Esophagus squamous epithelium (tissue), 4 donors: ENCODE data around the gene SPDYE3.
"Not testable (repeated sequence)": the region's sequence is repeated elsewhere in the genome, so short reads cannot be mapped to it uniquely, and the experiment has no call there.

Experiments
- CTCF ChIP-seq, 6 experiments: fragments of 450-650 bp in 4 of 6; fragments of 200-600 bp in 2 of 6; sonication (generic) in 2 of 6; IDR thresholded peaks; one replicate each; pipeline ENCODE4 v1.5.1; 2016 to 2019; ENCODE audit warnings: antibody characterized with exemption in 6 of 6, mild to moderate bottlenecking in 4 of 6, moderate library complexity in 4 of 6
- POLR2A ChIP-seq, 4 donors: fragments of 450-650 bp; IDR thresholded peaks; one replicate each; pipeline ENCODE4 v1.6.1; 2017; ENCODE audit warnings: antibody characterized with exemption in 4 of 4, mild to moderate bottlenecking in 4 of 4, moderate library complexity in 3 of 4

DNA sequence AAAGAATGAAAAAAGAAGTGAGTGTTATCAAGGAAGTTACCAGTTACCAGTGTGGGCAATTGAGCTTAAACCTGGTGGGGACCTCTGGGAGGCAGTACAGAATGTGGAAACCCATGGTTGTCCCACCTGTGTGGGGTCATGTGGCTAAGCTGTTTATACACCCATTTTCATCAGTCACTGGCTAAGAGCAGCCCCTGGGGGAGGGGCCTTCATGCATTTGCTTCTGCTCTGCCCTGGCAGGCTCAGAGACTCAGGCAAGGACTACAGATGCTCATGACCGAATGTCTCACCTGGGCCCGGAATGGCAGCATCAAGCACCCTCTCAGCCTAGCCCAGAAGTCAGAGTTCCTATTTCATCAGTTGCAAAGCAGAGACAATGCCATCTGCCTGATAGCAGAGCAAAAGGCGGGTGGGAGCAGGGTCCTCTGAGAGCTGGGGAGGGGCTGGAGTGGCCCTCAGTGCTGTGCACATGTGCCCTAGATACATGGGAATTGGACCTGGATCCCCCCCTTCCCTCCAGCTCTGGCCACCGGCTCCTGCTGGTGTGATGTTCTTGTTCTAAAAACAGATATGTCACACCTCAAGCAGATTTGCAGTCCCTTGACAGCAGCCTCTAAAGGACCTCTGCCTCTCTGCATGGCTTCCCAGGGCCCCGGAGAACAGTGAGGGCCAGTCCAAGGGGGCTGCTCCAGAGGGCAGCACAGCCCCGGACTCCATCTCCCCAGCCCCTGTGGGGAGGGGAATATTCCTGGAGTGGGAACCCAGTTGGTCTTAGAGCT, 20.1 kb upstream of the SPDYE3 start:
- TF ChIP-seq CTCF, POLR2A (IDR thresholded peaks at IDR 0.05): not testable (repeated sequence)
